C1 segment of cervical spinal cord (tissue), 14 donors: Measurements from ENCODE around the gene SSBP3.
A peak's percentile ranks its signal among the peaks of the same experiment; 100 is the strongest.

Experiments
- DNase-seq, 14 donors: peaks; one replicate each; lab custom pipeline; 2025; lab: John Stamatoyannopoulos, UW

Gene SSBP3

GRCh38 chr1:54309631-54310366, 96.4 kb downstream of the SSBP3 start:
- peak in 10 of 14 donors; percentile 60 to 91 (median 72) for DNase-seq

DNA sequence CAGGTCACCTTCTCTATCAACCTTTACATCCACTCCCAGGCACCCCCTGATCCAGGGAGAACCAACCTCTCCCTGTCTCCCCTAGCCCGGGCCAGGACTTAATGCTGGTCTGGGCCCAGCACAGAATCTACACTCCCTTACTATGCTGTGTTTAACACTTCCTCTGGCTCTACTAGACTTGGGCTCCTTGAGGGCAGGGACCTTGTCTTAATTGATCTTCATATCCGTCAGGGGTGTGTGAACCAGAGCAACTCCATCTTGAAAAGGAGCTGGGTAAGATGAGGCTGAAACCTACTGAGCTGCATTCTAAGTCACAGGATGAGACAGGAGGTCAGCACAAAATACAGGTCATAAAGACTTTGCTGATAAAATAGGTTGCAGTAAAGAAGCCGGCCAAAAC, 98.9 kb downstream of the SSBP3 start:
- no peak for DNase-seq

DNA sequence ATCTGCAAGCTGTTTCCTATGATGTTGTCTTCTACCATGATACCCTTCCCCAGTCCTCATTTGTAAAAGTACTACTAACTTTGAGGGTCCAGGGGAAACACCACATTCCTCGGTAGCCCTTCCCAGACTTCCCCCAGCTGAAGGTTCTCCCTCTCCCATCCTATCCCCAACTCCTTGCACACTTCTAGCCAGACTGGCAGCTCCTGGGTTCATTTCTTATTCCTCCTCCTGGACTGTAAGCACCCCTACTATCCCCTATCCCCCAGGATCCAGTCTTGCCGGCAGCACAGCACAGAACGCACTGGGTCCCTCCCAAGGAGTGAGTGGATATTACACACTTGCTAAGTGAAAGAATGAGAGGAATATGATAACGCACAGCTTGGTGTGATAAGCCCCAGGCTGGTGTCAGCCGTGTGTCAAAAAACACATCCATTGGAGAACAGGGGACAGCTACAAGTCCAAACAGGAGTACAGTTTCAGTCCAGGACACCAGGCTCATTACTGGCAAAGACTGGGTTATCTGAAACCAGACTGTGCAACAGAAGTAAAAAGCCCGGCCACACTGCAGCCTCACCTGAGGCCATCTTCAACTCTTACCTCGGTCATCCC, 100.2 kb downstream of the SSBP3 start:
- DNase-seq = no peak

GRCh38 chr1:54304518-54304917, 101.7 kb downstream of the SSBP3 start:
- peak in 1 of 14 donors; percentile 24 for DNase-seq

DNA sequence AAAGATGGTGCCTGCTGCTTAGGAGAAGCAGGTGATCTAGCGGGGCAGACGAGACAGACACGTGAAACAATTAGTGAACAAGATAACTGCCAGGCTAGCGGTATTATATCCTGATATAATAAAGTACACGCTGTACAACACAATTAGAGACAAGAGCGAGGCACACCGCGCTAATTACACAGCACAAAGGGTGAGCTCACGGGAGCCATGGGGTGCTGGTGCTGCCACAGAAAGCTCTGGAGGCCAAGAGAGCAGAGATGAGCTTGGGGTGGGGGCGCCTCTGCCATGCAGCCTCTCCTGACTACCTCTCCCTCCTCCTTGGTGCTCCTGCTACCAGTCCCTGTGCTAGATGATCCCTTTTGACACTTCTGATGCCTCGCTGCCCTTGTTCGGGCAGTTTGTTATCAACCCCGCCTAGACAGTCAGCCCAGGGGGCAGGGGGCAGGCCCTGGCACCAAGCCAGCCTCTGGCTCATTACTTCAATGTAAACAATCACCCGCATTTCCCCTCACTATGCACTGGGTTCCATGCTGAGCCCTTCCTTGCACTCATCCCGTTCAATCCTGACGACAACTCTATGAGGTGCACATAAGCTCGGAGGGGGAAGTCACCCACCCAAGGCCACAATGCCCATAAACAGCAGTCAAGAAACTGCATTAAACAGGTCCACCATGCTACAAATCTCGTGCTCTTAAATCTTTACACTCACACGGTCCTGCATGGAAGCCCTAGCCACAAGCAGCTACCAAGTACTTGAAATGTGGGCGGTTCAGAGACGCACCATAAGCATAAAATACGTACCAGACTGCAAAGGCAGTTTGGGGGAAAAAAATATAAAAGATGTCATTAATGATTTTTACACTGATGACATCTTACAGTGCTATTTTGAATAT, 103.0 kb downstream of the SSBP3 start:
- no peak for DNase-seq

- DNase-seq = no peak
Observed at GRCh38 chr1:54302549-54302948, 103.6 kb downstream of the SSBP3 start.

DNA sequence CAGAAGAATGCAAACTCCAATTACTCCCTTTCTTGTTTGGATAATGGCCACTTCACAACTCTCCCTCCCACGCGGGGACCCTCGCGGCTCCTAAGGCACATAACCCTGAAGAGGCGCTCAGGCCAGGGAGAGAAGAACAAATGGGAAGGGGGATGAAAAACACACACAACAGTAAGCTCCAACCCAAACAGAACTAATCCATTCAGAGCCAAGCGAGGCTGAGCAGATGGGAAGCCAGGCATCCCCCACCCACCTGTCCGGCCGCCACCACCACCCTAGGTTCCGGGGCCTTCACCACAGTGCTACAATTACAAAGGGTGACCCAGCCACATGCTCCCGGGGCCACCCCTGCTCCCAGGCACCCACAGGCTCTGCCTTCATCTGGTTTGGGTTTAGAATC, 104.7 kb downstream of the SSBP3 start:
- DNase-seq = no peak

GRCh38 chr1:54300401-54300800, 105.8 kb downstream of the SSBP3 start:
- peak in 1 of 14 donors; percentile 34 for DNase-seq

- DNase-seq = no peak
Observed at GRCh38 chr1:54299037-54299436, 107.2 kb downstream of the SSBP3 start.

- peak in 1 of 14 donors; percentile 45 for DNase-seq
Observed at GRCh38 chr1:54298284-54299033, 107.7 kb downstream of the SSBP3 start.

DNA sequence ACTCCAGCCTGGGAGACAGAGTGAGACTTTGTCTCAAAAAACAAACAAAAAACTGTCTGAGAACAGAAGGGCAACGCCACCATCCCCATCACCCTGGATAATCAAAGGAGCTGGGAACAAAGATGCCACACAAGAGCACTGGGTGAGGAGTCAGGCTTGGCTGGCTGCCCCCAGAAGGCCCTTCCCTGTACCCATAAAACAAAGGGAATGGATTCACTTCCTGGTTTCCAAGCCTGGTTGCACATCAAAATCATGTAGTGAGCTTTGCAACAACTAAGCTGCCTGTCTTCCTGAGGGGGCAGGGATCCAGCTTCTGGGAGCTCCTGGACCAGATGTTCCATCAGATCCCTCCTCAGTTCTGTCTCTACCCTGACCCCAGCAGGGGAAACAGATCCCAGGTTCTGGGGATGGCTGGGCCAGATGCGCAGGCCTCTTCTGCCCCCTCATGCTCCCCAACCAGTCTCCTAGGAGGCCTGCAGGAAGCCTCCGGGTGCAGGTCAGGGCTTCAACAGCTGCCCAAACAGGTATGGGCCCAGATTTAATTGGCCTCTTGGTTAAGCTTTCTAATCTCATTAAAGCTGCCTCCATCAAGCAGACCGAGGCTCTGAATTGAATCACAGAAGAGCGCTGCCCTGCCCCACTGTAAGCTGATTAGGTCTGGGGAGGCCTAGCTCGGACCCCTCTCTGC, 108.5 kb downstream of the SSBP3 start:
- peak in 11 of 14 donors; percentile 38 to 83 (median 71) for DNase-seq

GRCh38 chr1:54296666-54297065, 109.5 kb downstream of the SSBP3 start:
- DNase-seq = no peak

DNA sequence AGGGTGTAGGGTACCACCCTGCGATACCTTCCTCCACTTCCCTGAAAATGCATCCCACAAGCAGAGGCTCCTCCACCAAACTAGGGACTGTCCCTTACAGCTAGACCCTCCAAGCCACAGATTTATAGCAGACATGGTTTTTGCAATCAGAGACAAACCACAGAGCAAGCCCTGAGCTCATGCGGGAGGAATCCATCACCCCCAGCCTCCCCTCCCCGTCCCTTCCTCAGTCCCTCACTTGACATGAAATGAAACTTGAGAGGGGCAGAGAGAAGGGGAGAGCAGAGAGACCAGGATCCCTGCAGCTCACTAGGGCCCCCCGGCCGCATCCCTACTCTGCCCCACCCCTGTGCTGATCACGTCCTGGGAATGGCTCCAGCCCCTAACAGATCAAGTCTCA, 111.3 kb downstream of the SSBP3 start:
- no peak for DNase-seq

DNA sequence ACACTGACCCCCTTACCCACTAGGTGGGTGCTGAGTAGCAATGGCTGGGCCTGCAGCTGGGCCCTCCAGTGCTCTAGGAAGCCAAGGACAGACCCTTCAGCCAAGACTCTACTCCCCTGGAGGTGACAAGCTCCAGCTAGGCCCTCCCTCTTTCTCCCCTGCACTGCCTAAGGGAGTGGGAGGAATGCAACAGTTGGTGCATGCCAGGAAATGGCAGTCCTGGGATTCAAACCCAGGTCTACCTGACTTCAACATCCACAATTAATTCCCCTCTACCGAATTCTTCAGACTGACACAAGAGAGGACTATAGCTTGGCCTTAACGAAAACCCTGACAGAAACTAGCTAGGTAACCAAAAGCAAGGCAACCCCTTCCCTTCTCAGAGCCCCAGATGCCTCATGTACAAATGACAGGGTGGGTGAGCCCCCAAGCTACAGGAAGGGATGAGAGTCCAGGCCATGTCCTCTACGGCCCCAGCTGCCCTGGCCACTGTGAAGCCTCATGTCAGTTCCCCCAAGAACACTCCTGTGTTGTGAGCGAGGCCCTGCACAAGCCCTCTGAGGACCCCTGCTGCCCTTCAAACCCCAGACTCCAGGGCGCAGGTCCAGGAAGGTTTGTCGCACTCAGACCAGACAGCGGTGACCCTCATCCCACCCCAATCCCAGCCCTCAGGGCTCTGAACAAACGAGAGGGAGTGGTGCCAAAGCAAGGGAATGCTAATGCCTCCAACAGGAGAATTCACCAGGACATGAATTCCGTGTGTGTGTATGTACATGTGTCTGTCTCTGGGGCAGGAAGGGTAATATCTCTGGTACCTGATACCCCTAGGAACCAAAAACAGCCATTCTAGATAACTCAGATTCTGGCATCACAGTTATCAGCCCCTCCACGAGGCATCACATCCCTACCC, 113.9 kb downstream of the SSBP3 start:
- no peak for DNase-seq

- no peak for DNase-seq
Observed at GRCh38 chr1:54291276-54292001, 114.8 kb downstream of the SSBP3 start.

DNA sequence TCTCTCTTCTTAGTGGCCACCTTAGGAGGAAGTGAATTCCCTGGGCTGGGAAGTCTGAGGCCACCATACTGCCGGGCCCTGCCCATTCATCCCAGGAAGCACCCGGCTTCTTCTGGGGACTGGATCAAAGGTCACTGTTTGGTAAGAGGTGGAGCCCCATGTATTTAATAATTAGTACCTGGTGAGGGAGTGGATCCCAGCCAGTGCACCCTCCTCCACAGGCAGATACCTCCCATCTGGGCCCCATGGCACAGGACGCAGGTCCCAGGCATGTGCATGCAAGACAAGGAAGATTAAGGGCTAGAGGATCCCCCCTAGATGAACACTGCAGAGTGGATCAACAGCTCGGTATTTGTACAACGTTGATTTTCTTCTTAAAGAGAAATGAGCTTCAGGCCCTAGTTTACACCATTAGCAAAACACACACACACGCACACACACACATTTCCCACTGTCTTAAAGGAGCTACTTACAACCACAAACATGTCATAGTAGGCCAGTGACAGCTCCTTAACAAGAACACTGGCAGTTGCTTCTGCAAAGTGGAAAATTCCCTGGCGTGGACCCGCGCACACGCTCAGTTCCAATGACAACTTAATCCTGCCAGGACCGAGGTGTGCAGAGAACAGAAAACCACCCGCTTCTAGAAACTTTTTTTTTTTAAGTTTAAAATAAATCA, 115.5 kb downstream of the SSBP3 start:
- peak in 2 of 14 donors; percentile 12 to 49 for DNase-seq

- peak in 1 of 14 donors; percentile 41 for DNase-seq
Observed at GRCh38 chr1:54289712-54290233, 116.4 kb downstream of the SSBP3 start.

GRCh38 chr1:54287801-54288211, 118.4 kb downstream of the SSBP3 start:
- DNase-seq = peak in 2 of 14 donors; percentile 8 to 20
